PFSK-1 (cell line): Measurements from ENCODE around the gene NCK2.

Source experiments
- POLR2AphosphoS5 ChIP-seq: IDR thresholded peaks from 2 replicates; pipeline ENCODE4 v1.6.1; 2012; ENCODE audit warnings: low read depth, mild to moderate bottlenecking, control low read depth, low read length, moderate library complexity
- REST ChIP-seq, 2 experiments: IDR thresholded peaks; 2 replicates each; pipeline versions ENCODE4 v1.6.1 to v1.8.0; 2011 to 2012; ENCODE audit warnings: low read depth in 2 of 2, low read length in 2 of 2, control low read depth in 1 of 2, inconsistent platforms in 1 of 2, mild to moderate bottlenecking in 1 of 2, moderate library complexity in 1 of 2; ENCODE audit not compliant: insufficient read depth in 1 of 2
- TAF1 ChIP-seq: IDR thresholded peaks from 2 replicates; pipeline ENCODE4 v1.6.1; 2012; ENCODE audit warnings: low read length, control low read depth, borderline replicate concordance; ENCODE audit not compliant: insufficient read depth

- TF ChIP-seq POLR2AphosphoS5 (no peak), REST (IDR thresholded peaks at IDR 0.05; ENCODE audit: insufficient read depth in 1 of 2, low read depth in 2 of 2, low read length in 2 of 2) (no peak), TAF1 (no peak)
Observed at GRCh38 chr2:105733875-105734274, 10.8 kb upstream of the NCK2 start.
